A549 (cell line): Measurements from ENCODE around the gene PPP4C. TPM values are rescaled to one million over a fixed set of nuclear protein-coding genes. Genes with fewer than 3 reads are reported as not detected.

Source experiments
- ATAC-seq, 2 experiments: fragments of 200-7000 bp in 1 of 2; fragments of >200 bp in 1 of 2; cut with Nextera tagmentation in 1 of 2; cut with Tn5 transposase in 1 of 2; 3 replicates each; pipeline versions ENCODE4 v1.8.0 to v1.9.1; 2018 to 2020; ENCODE audit warnings: mild to moderate bottlenecking in 1 of 2, moderate library complexity in 1 of 2
- CTCF ChIA-PET: fragments of 300-600 bp; sonication (Branson Sonifier 250); formaldehyde crosslinking; extraction: SDS; loops from one replicate; lab custom pipeline; 2021; ENCODE audit warnings: antibody characterized with exemption, inconsistent platforms; lab: Yijun Ruan, JAX
- POLR2A ChIA-PET: fragments of 350-600 bp; formaldehyde crosslinking; extraction: SDS; loops from one replicate; lab custom pipeline; 2021; ENCODE audit warnings: antibody characterized with exemption, inconsistent platforms; lab: Yijun Ruan, JAX
- DNase-seq, 2 experiments: peaks; one replicate each; pipeline versions ENCODE4 v3.0.0 to v3.0.0-alpha.2; 2011 to 2016; ENCODE audit warnings: low read depth in 1 of 2, low spot score in 1 of 2
- FAIRE-seq: peaks from 2 replicates; lab custom pipeline; 2011; peaks lifted over from hg19 to GRCh38; lab: Jason Lieb, UNC
- H3K27ac ChIP-seq, 2 experiments: fragments of >200 bp; sonication (Bioruptor Twin); formaldehyde crosslinking; 3 replicates each; pipeline ENCODE4 v1.5.1; 2016 to 2017
- H3K4me1 ChIP-seq: fragments of >200 bp; sonication (Bioruptor Twin); formaldehyde crosslinking; 3 replicates; pipeline ENCODE4 v1.6.1; 2016
- H3K4me2 ChIP-seq: fragments of >200 bp; sonication (Bioruptor Twin); formaldehyde crosslinking; 3 replicates; pipeline ENCODE4 v1.6.1; 2016
- H3K4me3 ChIP-seq: fragments of >200 bp; sonication (Bioruptor Twin); formaldehyde crosslinking; 3 replicates; pipeline ENCODE4 v1.5.1; 2016
- H3K9me3 ChIP-seq: fragments of >200 bp; sonication (Bioruptor Twin); formaldehyde crosslinking; 3 replicates; pipeline ENCODE4 v1.6.1; 2016
- BHLHE40 ChIP-seq: IDR thresholded peaks from 2 replicates; pipeline ENCODE4 v1.6.1; 2012; ENCODE audit warnings: low read depth, low read length, inconsistent platforms
- CBX2 ChIP-seq: fragments of 200-600 bp; sonication (generic); IDR thresholded peaks from 2 replicates; pipeline ENCODE4 v1.6.1; 2016; ENCODE audit warnings: low read depth, mild to moderate bottlenecking, borderline replicate concordance
- CHD2 ChIP-seq: fragments of 150-350 bp; IDR thresholded peaks from 2 replicates; pipeline ENCODE4 v1.6.1; 2014; ENCODE audit warnings: low read length; ENCODE audit not compliant: partially characterized antibody
- EHF ChIP-seq: fragments of 250-450 bp; sonication (Bioruptor Pico); IDR thresholded peaks from 2 replicates; pipeline ENCODE4 v1.5.0; 2020; ENCODE audit warnings: mild to moderate bottlenecking
- EHMT2 ChIP-seq: fragments of 200-600 bp; sonication (generic); IDR thresholded peaks from 2 replicates; pipeline ENCODE4 v1.6.1; 2016; ENCODE audit warnings: antibody characterized with exemption, low read depth, mild to moderate bottlenecking, moderate library complexity
- EP300 ChIP-seq, 2 experiments: fragments of >200 bp; sonication (Bioruptor Twin); formaldehyde crosslinking; IDR thresholded peaks; 2 replicates in 1 of 2; 3 replicates in 1 of 2; pipeline ENCODE4 v1.6.1; 2016 to 2017
- ESRRA ChIP-seq: fragments of 150-350 bp; IDR thresholded peaks from 2 replicates; pipeline ENCODE4 v1.6.1; 2014; ENCODE audit warnings: mild to moderate bottlenecking, low read length, borderline replicate concordance
- FOSL2 ChIP-seq, 2 experiments: fragments of 450-650 bp in 1 of 2; fragments of >200 bp in 1 of 2; sonication (Bioruptor Twin) in 1 of 2; formaldehyde crosslinking; IDR thresholded peaks; 2 replicates each; pipeline versions ENCODE4 v1.5.0 to v1.6.1; 2016 to 2020; ENCODE audit warnings: mild to moderate bottlenecking in 1 of 2, moderate library complexity in 1 of 2
- GATA3 ChIP-seq: IDR thresholded peaks from 2 replicates; pipeline ENCODE4 v1.6.1; 2012; ENCODE audit warnings: borderline replicate concordance
- HDAC2 ChIP-seq: fragments of 200-600 bp; sonication (generic); IDR thresholded peaks from 2 replicates; pipeline ENCODE4 v1.6.1; 2016
- HOXB5 ChIP-seq: fragments of 250-450 bp; sonication (Bioruptor Pico); IDR thresholded peaks from 2 replicates; pipeline ENCODE4 v1.5.0; 2020; ENCODE audit warnings: mild to moderate bottlenecking, moderate library complexity
- JUNB ChIP-seq: fragments of >200 bp; sonication (Bioruptor Twin); formaldehyde crosslinking; IDR thresholded peaks from 2 replicates; pipeline ENCODE4 v1.6.1; 2016
- KDM1A ChIP-seq: fragments of 200-600 bp; sonication (generic); IDR thresholded peaks from 2 replicates; pipeline ENCODE4 v1.6.1; 2016; ENCODE audit warnings: low read depth, mild to moderate bottlenecking
- MAFK ChIP-seq: fragments of 450-650 bp; IDR thresholded peaks from 2 replicates; pipeline ENCODE4 v1.6.1; 2014; ENCODE audit not compliant: partially characterized antibody
- MAZ ChIP-seq: fragments of 150-350 bp; IDR thresholded peaks from 2 replicates; pipeline ENCODE4 v1.6.1; 2014; ENCODE audit warnings: antibody characterized with exemption, low read depth, low read length, borderline replicate concordance
- NFE2L2 ChIP-seq: fragments of 150-350 bp; conservative IDR thresholded peaks from 2 replicates; pipeline ENCODE4 v1.6.1; 2014; ENCODE audit warnings: low read length
- NR3C1 ChIP-seq: fragments of >200 bp; sonication (Bioruptor Twin); formaldehyde crosslinking; IDR thresholded peaks from 3 replicates; pipeline ENCODE4 v1.6.1; 2017
- POLR2A ChIP-seq: IDR thresholded peaks from 2 replicates; pipeline ENCODE4 v1.6.1; 2012; ENCODE audit warnings: mild to moderate bottlenecking, low read length
- RAD21 ChIP-seq, 2 experiments: fragments of >200 bp in 1 of 2; sonication (Bioruptor Twin) in 1 of 2; formaldehyde crosslinking in 1 of 2; IDR thresholded peaks in 1 of 2; conservative IDR thresholded peaks in 1 of 2; 2 replicates in 1 of 2; 3 replicates in 1 of 2; pipeline ENCODE4 v1.6.1; 2012 to 2018; ENCODE audit warnings: inconsistent platforms in 1 of 2
- RARB ChIP-seq: fragments of 250-450 bp; sonication (Bioruptor Pico); IDR thresholded peaks from 2 replicates; pipeline ENCODE4 v1.8.0; 2021; ENCODE audit warnings: mild to moderate bottlenecking, moderate library complexity
- RCOR1 ChIP-seq: fragments of 150-350 bp; IDR thresholded peaks from 2 replicates; pipeline ENCODE4 v1.6.1; 2014; ENCODE audit warnings: antibody characterized with exemption, low read length, low read depth
- RFX5 ChIP-seq: fragments of 450-650 bp; IDR thresholded peaks from 2 replicates; pipeline ENCODE4 v1.7.1; 2014; ENCODE audit warnings: antibody characterized with exemption, mild to moderate bottlenecking, moderate library complexity
- RNF2 ChIP-seq: fragments of 200-600 bp; sonication (generic); IDR thresholded peaks from 2 replicates; pipeline ENCODE4 v1.6.1; 2016; ENCODE audit warnings: low read depth, mild to moderate bottlenecking, antibody characterized with exemption, moderate library complexity, borderline replicate concordance
- SMC3 ChIP-seq: fragments of >200 bp; sonication (Bioruptor Twin); formaldehyde crosslinking; IDR thresholded peaks from 3 replicates; pipeline ENCODE4 v1.6.1; 2018; ENCODE audit warnings: inconsistent platforms
- TP53 ChIP-seq: fragments of 250-450 bp; sonication (Bioruptor Pico); IDR thresholded peaks from 2 replicates; pipeline ENCODE4 v1.5.0; 2021; ENCODE audit warnings: mild to moderate bottlenecking, moderate library complexity
- ZSCAN20 ChIP-seq: fragments of 250-450 bp; sonication (Bioruptor Pico); IDR thresholded peaks from 2 replicates; pipeline ENCODE4 v1.8.0; 2022; ENCODE audit warnings: mild to moderate bottlenecking, moderate library complexity
- WGBS: methylation state at CpG from one replicate; pipeline ENCODE4 v1.1.6; 2017; ENCODE audit errors: missing lambda C conversion rate; 5-methylcytosine and 5-hydroxymethylcytosine counted together
- polyA plus RNA-seq, 4 experiments: library from polyadenylated mRNA; depleted of rRNA in 3 of 4; stranded (reverse); fragments of >200 nt; fragmentation: RNase III in 1 of 4; extraction: RNeasy Plus Mini Kit Qiagen cat#74134 plus additional on column Dnase treatment in 1 of 4; gene quantifications; 2 replicates in 3 of 4; 3 replicates in 1 of 4; pipeline ENCODE4 v1.2.3, GENCODE V29; 2011 to 2017
- TF ChIP-seq, protein P1 (sequence below): fragments of 250-450 bp; sonication (Bioruptor Pico); IDR thresholded peaks from 2 replicates; pipeline ENCODE4 v1.5.0; 2020; ENCODE audit warnings: low read depth, mild to moderate bottlenecking, moderate library complexity
- TF ChIP-seq, protein P2 (sequence below): fragments of 150-350 bp; IDR thresholded peaks from 2 replicates; pipeline ENCODE4 v1.6.1; 2014; ENCODE audit warnings: low read depth, mild to moderate bottlenecking, low read length
- TF ChIP-seq, protein P3 (sequence below): fragments of >200 bp; sonication (Bioruptor Twin); formaldehyde crosslinking; IDR thresholded peaks from 3 replicates; pipeline ENCODE4 v1.6.1; 2016
- TF ChIP-seq, protein P4 (sequence below): fragments of 450-650 bp; IDR thresholded peaks from 2 replicates; pipeline ENCODE4 v1.6.1; 2014; ENCODE audit warnings: antibody characterized with exemption

Gene PPP4C
- polyA plus RNA-seq, 2 of the 4 experiments (the other 2 are of a cell fraction), result 102 to 115 TPM

DNA sequence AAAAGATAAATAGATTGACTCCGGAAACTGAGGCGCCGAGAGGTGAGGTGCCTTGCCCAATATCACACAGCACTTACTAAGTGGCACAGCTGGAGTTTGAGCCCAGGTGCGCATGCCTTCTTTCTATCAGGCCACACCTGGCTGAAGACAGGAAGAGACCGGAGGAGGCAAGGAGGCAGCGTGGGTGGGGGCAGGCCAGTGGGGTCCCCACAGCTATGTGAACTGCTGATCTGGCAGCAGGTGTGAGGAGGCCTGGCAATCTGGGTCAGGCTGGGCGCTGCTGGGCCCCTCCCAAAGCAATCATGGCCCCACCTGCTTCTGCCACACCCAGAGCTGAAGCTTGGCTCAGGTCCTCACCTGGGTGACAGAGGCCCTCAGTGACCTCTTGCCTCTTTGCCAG lies 39.4 kb downstream of the PPP4C start:
- FAIRE-seq (no peak), ATAC-seq (no peak), DNase-seq (no peak)
- Histone ChIP-seq H3K27ac (no peak overlapping the region), H3K4me2 (no peak overlapping the region), H3K9me3 (no peaks in the 10 kb centered on the region), H3K4me3 (no peak overlapping the region), H3K4me1 (peaks cover 21% of the 10 kb centered on the region)
- TF ChIP-seq NR3C1 (no peak), RAD21 (conservative IDR thresholded peaks at IDR 0.05 in 1 of 2, IDR thresholded peaks at IDR 0.05 in 1 of 2) (no peak), CHD2 (no peak), BHLHE40 (no peak), MAFK (no peak), JUNB (no peak), MAZ (no peak)
- TF ChIP-seq, protein P1, sequence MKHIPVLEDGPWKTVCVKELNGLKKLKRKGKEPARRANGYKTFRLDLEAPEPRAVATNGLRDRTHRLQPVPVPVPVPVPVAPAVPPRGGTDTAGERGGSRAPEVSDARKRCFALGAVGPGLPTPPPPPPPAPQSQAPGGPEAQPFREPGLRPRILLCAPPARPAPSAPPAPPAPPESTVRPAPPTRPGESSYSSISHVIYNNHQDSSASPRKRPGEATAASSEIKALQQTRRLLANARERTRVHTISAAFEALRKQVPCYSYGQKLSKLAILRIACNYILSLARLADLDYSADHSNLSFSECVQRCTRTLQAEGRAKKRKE (CRISPR knock-in tag), result no peak
- CTCF ChIA-PET, result interaction anchor here (1.1 to 13.1 kb wide), 3 partner anchors 9 to 249 kb away, joined by 3 to 153 read pairs (median 6); partner anchors contain the start of genes TBX6 and YPEL3
- 97% methylated on average over 7 of the region's 7 CpGs for WGBS
- POLR2A ChIA-PET, result no interaction called here

DNA sequence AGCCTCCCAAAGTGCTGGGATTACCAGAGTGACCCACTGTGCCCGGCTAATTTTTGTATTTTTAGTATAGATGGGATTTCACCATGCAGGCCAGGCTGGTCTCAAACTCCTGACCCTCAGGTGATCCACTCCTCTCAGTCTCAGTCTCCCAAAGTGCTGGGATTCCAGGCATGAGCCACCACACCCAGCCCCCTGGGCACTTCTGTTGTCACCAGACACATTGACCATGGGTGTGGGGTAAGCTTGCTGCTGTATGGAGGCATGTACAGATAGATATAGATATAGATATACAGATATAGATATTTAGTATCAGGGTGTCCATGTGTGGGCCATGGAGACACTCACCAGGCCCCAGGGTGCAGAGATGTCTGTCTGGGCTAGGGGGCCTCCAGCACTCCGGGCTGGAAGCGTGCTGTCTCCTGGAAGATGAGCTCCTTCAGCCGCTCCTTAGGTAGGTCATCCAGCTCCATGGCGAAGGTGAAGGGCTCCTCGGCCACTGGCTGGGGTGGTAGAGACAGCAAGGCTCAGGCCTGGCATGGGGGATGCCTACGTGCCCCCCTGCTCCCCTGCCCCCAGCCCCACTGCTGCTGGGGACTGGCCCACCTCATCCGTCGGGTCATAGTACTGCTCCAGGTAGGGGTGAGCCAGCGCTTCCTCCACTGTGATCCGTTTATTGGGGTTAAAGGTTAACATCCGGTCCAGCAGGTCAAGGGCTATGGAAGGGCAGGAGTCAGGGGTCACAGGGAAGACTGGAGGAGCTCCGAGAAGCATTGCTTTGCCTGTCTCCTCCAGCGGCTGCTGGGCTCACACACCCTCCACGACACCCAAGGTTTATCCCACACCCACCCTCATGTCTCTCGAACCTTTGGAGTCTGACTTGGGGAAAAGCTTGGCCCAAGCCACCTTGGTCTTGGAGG lies 40.8 kb downstream of the PPP4C start:
- POLR2A ChIA-PET, result no interaction called here
- DNase-seq, result no peak

DNA sequence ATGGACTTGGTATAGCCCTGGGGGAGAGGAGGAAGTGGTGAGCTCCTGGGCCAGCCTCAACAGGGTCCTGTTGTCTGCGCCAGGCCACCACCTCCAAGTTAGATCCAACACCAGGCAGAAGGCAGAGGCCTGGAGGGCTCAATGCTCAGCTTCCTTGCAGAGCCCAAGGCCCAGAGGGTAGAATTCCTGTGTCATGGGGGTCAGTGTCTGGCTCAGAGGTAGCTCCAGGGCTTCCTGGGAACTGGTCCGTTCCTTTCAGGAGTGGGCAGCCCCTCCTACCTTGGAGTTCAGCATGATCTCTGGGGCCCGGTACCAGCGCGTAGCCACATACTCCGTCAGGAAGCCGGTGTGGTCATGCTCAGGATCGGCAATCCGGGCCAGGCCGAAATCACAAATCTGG lies 42.0 kb downstream of the PPP4C start:
- ChIA-PET POLR2A (no interaction called here), CTCF (interaction anchor here (1.2 to 13.1 kb wide), 3 partner anchors 24 to 292 kb away, joined by 3 to 153 read pairs (median 3); partner anchors contain the start of genes TBX6 and YPEL3)
- FAIRE-seq, result no peak
- Histone ChIP-seq H3K9me3 (no peaks in the 10 kb centered on the region), H3K4me1 (peaks cover 26% of the 10 kb centered on the region), H3K4me3 (no peak overlapping the region), H3K4me2 (no peak overlapping the region), H3K27ac (no peak overlapping the region)
- ATAC-seq, result no peak
- 95% methylated on average over 8 of the region's 10 CpGs for WGBS
- no peak for DNase-seq
- TF ChIP-seq CBX2 (no peak), RCOR1 (no peak), CHD2 (no peak), ESRRA (no peak), TP53 (CRISPR knock-in tag) (no peak), HOXB5 (CRISPR knock-in tag) (no peak), RNF2 (no peak), RARB (CRISPR knock-in tag) (no peak), POLR2A (no peak), NFE2L2 (no peak), KDM1A (no peak), EHF (CRISPR knock-in tag) (no peak), HDAC2 (no peak)
- TF ChIP-seq, protein P2, sequence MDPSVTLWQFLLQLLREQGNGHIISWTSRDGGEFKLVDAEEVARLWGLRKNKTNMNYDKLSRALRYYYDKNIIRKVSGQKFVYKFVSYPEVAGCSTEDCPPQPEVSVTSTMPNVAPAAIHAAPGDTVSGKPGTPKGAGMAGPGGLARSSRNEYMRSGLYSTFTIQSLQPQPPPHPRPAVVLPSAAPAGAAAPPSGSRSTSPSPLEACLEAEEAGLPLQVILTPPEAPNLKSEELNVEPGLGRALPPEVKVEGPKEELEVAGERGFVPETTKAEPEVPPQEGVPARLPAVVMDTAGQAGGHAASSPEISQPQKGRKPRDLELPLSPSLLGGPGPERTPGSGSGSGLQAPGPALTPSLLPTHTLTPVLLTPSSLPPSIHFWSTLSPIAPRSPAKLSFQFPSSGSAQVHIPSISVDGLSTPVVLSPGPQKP, result no peak
- TF ChIP-seq, protein P3, sequence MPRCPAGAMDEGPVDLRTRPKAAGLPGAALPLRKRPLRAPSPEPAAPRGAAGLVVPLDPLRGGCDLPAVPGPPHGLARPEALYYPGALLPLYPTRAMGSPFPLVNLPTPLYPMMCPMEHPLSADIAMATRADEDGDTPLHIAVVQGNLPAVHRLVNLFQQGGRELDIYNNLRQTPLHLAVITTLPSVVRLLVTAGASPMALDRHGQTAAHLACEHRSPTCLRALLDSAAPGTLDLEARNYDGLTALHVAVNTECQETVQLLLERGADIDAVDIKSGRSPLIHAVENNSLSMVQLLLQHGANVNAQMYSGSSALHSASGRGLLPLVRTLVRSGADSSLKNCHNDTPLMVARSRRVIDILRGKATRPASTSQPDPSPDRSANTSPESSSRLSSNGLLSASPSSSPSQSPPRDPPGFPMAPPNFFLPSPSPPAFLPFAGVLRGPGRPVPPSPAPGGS, result no peak

More for the DNA sequence above, 40.8 kb downstream of the PPP4C start:
- TF ChIP-seq CBX2 (no peak), SMC3 (no peak), EP300 (IDR thresholded peaks at IDR 0.05) (no peak), RNF2 (no peak), EHMT2 (no peak), RAD21 (conservative IDR thresholded peaks at IDR 0.05 in 1 of 2, IDR thresholded peaks at IDR 0.05 in 1 of 2) (no peak), FOSL2 (IDR thresholded peaks at IDR 0.05) (no peak), FOSL2 (CRISPR knock-in tag; IDR thresholded peaks at IDR 0.05) (no peak), HOXB5 (CRISPR knock-in tag) (no peak), NFE2L2 (no peak), POLR2A (no peak), ZSCAN20 (CRISPR knock-in tag) (no peak), GATA3 (no peak), RFX5 (no peak)
- TF ChIP-seq, protein P4, sequence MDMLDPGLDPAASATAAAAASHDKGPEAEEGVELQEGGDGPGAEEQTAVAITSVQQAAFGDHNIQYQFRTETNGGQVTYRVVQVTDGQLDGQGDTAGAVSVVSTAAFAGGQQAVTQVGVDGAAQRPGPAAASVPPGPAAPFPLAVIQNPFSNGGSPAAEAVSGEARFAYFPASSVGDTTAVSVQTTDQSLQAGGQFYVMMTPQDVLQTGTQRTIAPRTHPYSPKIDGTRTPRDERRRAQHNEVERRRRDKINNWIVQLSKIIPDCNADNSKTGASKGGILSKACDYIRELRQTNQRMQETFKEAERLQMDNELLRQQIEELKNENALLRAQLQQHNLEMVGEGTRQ, result no peak
- TF ChIP-seq, protein P2, result no peak
- H3K4me2 ChIP-seq, result no peak overlapping the region
- ATAC-seq (no peak), FAIRE-seq (no peak)
- no peak overlapping the region for H3K27ac ChIP-seq
- H3K9me3 ChIP-seq, result no peaks in the 10 kb centered on the region
- H3K4me3 ChIP-seq, result no peak overlapping the region
- CTCF ChIA-PET, result interaction anchor here (0.6 to 13.1 kb wide), 4 partner anchors 8 to 293 kb away, joined by 3 to 153 read pairs (median 4); partner anchors contain the start of genes TBX6 and YPEL3
- H3K4me1 ChIP-seq, result peaks cover 24% of the 10 kb centered on the region
- 87% methylated on average over 16 of the region's 16 CpGs for WGBS
